HG03354 (cell line): ENCODE data around the gene NFKB2.

ENCODE experiments used
- ATAC-seq: cut with Tn5 transposase; IDR thresholded peaks from one replicate; pipeline ENCODE4 v1.9.1; 2021; ENCODE audit warnings: mild to moderate bottlenecking; ENCODE audit not compliant: unreplicated experiment, poor library complexity, severe bottlenecking

The NFKB2 gene

GRCh38 chr10:102407425-102408130 is 12.1 kb downstream of the NFKB2 start:
- no peak for ATAC-seq

DNA sequence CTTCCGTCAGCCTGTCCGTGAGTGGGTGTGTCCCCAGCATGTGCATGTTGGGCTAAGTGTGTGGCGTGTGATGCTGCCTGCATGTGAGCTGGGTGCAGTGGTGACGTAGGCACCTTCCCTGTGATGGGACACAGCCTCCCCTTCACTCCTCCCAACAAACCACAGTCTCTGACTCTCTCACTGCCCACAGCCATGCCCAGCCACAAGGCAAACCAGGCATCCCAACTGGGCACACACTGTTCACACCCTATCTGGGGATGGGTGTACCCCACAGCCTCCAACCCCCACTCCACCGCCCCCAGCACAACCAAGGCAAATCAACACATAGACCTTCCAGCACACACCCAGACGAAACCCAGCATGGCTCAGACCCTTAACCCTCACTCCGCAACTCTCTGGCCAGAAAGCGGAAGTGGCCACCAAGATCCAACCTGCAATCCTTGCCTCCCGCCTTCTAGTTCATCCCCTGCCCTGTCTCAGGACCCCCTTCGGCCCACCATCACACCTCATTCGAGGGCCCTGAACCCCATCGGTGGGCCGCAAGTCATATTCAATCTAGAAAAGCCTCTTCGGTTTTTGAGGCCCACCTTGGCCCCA is 12.7 kb downstream of the NFKB2 start:
- ATAC-seq: no peak

GRCh38 chr10:102408728-102409603 is 13.5 kb downstream of the NFKB2 start:
- ATAC-seq: no peak

- no peak for ATAC-seq
Measured at GRCh38 chr10:102409604-102410428, 14.3 kb downstream of the NFKB2 start.

- ATAC-seq: no peak
Measured at GRCh38 chr10:102410429-102411073, 15.0 kb downstream of the NFKB2 start.

DNA sequence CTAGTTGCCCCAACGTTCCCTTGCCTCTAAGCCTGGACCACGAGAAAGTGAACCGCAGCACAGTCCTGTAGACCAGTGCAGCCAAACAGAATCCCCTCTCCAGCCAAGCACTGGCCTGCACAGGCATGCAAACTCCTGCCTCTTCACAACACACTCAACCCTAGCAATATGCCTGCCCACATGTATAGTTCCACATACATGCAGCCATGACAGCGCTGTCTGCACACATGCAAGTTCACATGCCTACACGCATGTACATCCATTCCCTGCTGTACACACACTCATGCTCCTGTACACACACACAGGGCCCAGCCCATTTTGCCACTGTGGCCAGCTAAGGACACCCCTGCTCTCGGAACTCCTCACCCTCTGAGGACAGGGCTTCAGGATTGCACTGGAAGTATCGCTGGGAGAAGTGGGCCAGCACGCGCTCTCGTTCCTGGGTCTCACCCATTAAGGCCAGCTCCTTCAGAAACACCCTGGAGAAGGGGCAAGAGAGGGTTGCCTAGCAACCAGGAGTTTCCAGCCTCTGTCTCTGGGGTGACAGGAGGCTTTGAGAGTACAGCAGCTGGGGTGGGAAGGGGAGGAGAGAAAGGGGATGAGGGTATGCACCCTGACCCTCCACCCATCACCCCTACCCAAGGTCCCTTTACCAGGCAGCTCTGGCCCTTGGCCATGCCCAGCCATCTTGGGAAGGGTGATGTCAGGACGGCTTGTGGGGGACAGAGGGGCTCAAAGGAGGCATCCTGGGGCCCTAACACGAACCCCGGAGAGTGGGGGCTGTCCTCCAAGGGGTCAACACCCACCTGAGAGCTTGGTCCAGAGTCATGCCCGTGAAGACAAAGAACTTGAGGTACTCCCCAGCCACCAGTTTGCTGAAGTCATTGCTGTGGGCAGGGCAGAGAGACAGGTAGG is 16.1 kb downstream of the NFKB2 start:
- no peak for ATAC-seq

DNA sequence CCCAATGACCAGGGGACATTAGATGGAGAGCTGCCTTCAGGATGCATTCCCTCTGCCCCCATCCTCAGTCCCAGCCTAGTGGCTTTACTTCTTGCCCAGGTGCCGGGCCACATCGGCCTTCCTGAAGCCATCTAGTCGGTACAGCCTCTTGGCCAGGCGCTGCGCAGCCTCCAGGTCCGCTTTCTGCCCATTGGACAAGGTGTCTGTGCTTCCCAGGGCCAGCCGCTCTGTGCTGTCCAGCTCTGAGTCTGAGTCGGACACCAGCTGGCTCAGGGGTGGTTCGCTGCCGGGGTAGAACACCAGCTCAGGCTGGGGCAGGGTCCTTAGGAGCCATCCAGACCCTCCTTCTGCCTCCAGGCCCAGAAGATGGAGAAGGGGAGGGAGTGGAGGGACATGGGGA is 16.8 kb downstream of the NFKB2 start:
- no peak for ATAC-seq

DNA sequence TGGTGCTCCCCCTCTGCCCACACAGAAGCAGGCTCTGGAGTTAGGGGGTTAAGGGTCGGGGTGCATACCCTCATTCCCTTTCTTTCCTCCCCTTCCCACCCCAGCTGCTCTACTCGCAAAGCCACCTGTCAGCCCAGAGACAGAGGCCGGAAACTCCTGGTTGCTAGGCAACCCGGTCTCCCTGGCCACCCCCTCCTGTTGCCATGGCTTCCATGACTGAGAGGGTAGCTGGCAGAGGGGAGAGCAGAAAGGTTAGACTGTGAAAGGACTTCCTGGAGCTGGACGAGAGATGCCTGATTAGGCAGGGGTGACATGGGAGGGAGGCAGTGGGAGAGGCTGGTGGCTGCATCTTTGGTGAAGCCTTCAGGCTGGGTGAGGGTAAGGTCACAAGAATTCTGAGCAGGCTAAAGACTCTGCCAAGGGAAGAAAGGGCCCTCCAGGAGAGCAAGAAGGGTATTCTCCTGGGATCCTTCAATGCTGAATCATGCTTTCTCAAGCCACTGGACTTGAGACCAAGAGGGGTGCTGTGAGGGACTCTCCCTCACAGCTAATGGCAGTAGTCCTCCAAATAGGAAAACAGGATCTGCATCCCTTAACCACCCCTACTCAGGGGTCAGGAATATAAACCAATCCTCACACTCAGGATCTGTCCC is 17.7 kb downstream of the NFKB2 start:
- no peak for ATAC-seq

GRCh38 chr10:102413806-102414561 is 18.5 kb downstream of the NFKB2 start:
- no peak for ATAC-seq

- no peak for ATAC-seq
Measured at GRCh38 chr10:102414749-102415148, 19.2 kb downstream of the NFKB2 start.

DNA sequence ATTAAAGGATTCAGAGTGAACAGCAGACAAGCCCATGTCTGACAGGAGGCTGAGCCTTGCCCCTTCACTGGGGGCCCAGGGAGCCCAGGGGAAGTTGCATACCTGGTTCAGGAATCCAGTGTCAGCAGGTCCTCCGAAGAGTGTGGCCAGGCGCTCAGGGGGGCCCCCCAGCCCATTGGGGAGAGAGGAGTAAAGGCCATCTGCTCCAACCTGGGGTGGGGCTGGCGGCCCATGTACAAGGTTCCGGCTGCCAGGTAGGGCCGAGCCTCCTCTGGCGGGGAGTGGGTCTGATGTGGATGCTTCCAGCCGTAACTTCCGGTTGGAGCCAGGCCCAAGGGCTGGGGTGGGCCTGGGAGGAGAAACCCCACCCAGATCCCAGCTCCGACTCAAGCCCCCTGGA is 20.8 kb downstream of the NFKB2 start:
- ATAC-seq: no peak

GRCh38 chr10:102416695-102417094 is 21.2 kb downstream of the NFKB2 start:
- no peak for ATAC-seq

DNA sequence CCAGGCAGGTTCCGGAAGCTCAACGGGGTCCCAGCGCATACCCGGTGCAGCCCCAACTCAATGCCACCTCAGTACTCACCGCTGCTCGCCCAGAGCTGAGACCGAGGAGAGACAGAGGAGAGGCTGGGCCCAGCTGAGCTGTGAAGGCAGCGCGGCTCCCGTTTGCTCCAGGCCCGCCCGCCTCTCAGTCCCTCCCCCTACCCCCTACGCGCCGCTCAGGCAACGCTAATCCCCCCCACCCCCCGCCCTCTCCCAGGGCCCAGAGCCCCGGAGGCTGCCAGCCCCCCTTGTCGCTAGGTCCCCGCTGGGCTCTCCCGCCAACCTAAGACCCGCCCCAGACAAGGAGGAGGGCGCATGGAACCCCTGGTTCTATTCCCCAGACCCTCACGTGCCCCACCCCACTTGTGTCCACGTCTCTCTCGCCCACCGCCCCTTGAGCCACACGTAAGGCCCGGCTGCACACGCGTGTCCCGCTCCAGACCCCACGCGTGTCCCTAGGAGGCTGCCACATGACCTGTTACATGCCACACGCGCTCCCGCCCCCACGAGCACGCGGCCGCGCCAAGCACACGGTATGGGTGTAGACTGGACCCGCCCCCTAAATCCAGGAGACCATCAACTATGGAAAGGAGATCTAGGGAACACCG is 23.2 kb downstream of the NFKB2 start, which contains the start of gene PSD:
TSS of gene PSD (minus strand) at position 164 of the 647 bp plus-strand sequence. CDS start 1,747 bp downstream, outside the sequence.
- no peak for ATAC-seq

DNA sequence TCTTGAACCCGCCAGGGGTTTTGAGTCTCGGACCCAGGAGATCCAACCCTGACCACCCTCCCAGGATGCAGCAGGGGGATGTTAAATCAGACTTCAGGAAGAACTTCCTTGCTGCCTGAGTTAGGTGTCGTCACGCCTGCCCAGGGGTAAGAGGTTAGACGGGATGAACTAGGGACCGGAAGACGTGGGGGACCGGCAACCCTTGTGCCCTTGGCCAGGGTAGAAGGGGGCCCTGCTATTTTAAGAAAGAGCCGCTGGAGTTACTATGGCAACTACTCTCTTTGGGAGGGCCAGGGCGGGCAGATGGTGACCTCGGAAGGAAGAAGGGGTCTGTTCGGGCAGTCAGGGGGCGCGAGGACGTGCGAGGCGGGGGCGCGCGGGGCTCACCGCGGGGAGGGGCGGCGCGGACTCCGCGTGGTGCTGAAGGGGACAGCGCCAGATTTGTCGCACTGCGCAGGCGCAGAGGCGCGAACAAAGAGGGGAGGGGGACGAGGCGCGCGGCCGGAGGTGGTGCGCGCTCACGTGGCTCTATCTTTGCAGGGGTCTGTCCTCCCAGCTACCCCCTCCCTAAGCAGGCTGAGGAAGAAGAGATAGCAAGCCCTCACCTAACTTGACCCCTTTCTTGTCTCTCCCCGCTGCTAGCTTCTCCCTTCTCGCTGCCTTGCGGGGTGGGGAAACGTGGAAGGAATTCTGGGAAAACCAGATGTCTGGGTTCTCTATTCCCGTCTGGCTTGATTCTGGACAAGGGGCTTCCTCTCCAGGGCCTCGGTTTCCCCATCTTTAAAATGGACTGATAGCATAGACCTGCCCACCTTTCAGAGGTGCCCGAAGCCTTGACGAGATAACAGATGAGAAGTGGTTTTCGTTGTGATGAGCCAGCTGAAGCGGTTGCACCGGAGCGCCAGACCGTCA is 24.0 kb downstream of the NFKB2 start:
- no peak for ATAC-seq

DNA sequence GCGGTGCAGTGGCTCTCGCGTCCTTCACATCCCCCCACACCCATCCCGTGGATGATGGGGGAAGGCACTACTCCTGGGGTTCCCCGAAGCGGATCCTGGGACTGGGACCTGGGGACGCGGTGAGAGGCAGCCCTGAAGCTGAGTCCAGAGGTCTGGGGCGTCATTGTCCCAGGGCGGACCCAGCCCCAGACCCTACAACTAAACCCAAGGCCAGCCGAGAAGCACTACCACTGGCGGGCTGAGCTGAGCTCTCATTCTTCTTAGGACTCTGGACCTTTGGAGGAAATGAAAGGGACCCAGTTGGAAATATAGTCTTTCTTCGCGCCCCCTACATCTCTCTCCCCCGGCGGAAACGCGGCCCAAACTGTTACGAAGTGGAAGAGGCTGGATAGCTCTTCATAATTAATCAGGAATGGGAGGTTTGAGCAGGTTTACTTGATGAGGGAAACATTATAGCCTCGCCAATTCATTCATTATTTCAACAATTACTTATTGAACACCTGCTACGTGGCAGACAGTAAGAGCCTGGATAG is 24.7 kb downstream of the NFKB2 start:
- no peak for ATAC-seq
